DOHH2 (cell line): ENCODE results near the gene ADSL.
A peak's percentile ranks its signal among the peaks of the same experiment; 100 is the strongest.

Experiments used
- H3F3A ChIP-seq: fragments of 200-600 bp; sonication (generic), shearing (Covaris generic); 2 replicates; pipeline ENCODE4 v1.6.0; 2016; ENCODE audit warnings: antibody characterized with exemption, mild to moderate bottlenecking; ENCODE audit not compliant: control insufficient read depth, insufficient read depth
- H3K27ac ChIP-seq: fragments of 200-600 bp; sonication (generic); 2 replicates; pipeline ENCODE4 v1.5.1; 2014; ENCODE audit warnings: low read depth, mild to moderate bottlenecking, low read length, moderate library complexity
- H3K27me3 ChIP-seq: fragments of 200-600 bp; sonication (generic); 2 replicates; pipeline ENCODE4 v1.6.1; 2014; ENCODE audit warnings: mild to moderate bottlenecking, low read length, mixed read lengths; ENCODE audit not compliant: control insufficient read depth
- H3K36me3 ChIP-seq: fragments of 200-600 bp; sonication (generic); 2 replicates; pipeline ENCODE4 v1.6.1; 2014; ENCODE audit warnings: mild to moderate bottlenecking, low read length, moderate library complexity, mixed read lengths; ENCODE audit not compliant: control insufficient read depth
- H3K4me1 ChIP-seq: fragments of 200-600 bp; sonication (generic); 2 replicates; pipeline ENCODE4 v1.6.1; 2014; ENCODE audit warnings: mild to moderate bottlenecking, low read length, mixed read lengths; ENCODE audit not compliant: control insufficient read depth
- H3K4me2 ChIP-seq: fragments of 200-600 bp; sonication (generic); 2 replicates; pipeline ENCODE4 v1.6.0; 2014; ENCODE audit warnings: mild to moderate bottlenecking, low read length, moderate library complexity
- H3K4me3 ChIP-seq: fragments of 200-600 bp; sonication (generic); 2 replicates; pipeline ENCODE4 v1.5.1; 2014; ENCODE audit warnings: mild to moderate bottlenecking, low read length, mixed read lengths
- H3K79me2 ChIP-seq: fragments of 200-600 bp; sonication (generic); 2 replicates; pipeline ENCODE4 v1.6.1; 2014; ENCODE audit warnings: mild to moderate bottlenecking, low read length, mixed read lengths; ENCODE audit not compliant: control insufficient read depth
- H3K9me2 ChIP-seq: fragments of 200-600 bp; sonication (generic); replicated peaks from 2 replicates; pipeline ENCODE4 v1.6.1; 2014; ENCODE audit warnings: mild to moderate bottlenecking, low read length, mixed read lengths; ENCODE audit not compliant: control insufficient read depth
- H3K9me3 ChIP-seq: fragments of 200-600 bp; sonication (generic); 2 replicates; pipeline ENCODE4 v1.6.1; 2014; ENCODE audit warnings: antibody characterized with exemption, low read length, mixed read lengths; ENCODE audit not compliant: control insufficient read depth, insufficient read depth
- H4K20me1 ChIP-seq: fragments of 200-600 bp; sonication (generic); 2 replicates; pipeline ENCODE4 v1.6.0; 2014; ENCODE audit warnings: low read depth, mild to moderate bottlenecking, antibody characterized with exemption, low read length, moderate library complexity; ENCODE audit not compliant: control insufficient read depth, insufficient read depth
- EZH2phosphoT487 ChIP-seq: fragments of 200-600 bp; sonication (generic); IDR thresholded peaks from 2 replicates; pipeline ENCODE4 v1.6.1; 2017; ENCODE audit warnings: borderline replicate concordance, mild to moderate bottlenecking, antibody characterized with exemption, low read length, moderate library complexity, mixed read lengths
- TF ChIP-seq, protein P1 (sequence below): fragments of 200-600 bp; sonication (generic); IDR thresholded peaks from one replicate; pipeline ENCODE4 v1.5.1; 2014; ENCODE audit warnings: antibody characterized with exemption, mild to moderate bottlenecking, low read depth, low read length; ENCODE audit not compliant: poor library complexity, severe bottlenecking

ADSL gene

DNA sequence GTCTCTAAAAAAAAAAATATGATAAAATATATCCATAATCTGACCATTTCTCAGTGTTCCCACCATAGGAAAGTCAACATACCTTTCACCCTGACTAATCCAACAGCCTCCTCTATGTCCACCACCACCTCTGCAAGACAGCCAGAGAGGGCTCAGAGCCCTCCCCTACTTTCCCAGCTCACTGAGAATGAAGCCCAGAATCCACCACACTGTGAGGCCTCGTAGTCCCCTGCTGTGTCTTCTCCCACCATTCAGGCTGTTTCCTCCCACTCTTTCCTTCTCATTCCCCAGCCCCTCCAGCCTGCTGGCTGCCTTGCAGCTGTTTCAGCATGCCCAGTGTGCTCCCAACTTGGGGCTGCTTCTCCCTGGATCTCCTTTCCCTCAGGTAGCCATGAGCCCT is 51.1 kb downstream of the ADSL start:
- H3K36me3 ChIP-seq: peaks cover 32% of the 10 kb centered on the region
- H3K9me3 ChIP-seq: no peaks in the 10 kb centered on the region
- peak overlapping the region; percentile 21; the same call in 1 of the 2 replicates for H3K4me3 ChIP-seq
- peak overlapping the region; percentile 41 for H3K4me2 ChIP-seq
- H3K27ac ChIP-seq: peak overlapping the region; percentile 91
- no peaks in the 10 kb centered on the region for H3K9me2 ChIP-seq
- H3K4me1 ChIP-seq: peaks cover 91% of the 10 kb centered on the region
- peaks cover 41% of the 10 kb centered on the region for H3F3A ChIP-seq
- H4K20me1 ChIP-seq: no peaks in the 10 kb centered on the region
- H3K27me3 ChIP-seq: no peaks in the 10 kb centered on the region
- TF ChIP-seq, protein P1, sequence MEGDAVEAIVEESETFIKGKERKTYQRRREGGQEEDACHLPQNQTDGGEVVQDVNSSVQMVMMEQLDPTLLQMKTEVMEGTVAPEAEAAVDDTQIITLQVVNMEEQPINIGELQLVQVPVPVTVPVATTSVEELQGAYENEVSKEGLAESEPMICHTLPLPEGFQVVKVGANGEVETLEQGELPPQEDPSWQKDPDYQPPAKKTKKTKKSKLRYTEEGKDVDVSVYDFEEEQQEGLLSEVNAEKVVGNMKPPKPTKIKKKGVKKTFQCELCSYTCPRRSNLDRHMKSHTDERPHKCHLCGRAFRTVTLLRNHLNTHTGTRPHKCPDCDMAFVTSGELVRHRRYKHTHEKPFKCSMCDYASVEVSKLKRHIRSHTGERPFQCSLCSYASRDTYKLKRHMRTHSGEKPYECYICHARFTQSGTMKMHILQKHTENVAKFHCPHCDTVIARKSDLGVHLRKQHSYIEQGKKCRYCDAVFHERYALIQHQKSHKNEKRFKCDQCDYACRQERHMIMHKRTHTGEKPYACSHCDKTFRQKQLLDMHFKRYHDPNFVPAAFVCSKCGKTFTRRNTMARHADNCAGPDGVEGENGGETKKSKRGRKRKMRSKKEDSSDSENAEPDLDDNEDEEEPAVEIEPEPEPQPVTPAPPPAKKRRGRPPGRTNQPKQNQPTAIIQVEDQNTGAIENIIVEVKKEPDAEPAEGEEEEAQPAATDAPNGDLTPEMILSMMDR: no peak
- no peak for TF ChIP-seq EZH2phosphoT487
- peaks cover 44% of the 10 kb centered on the region for H3K79me2 ChIP-seq

DNA sequence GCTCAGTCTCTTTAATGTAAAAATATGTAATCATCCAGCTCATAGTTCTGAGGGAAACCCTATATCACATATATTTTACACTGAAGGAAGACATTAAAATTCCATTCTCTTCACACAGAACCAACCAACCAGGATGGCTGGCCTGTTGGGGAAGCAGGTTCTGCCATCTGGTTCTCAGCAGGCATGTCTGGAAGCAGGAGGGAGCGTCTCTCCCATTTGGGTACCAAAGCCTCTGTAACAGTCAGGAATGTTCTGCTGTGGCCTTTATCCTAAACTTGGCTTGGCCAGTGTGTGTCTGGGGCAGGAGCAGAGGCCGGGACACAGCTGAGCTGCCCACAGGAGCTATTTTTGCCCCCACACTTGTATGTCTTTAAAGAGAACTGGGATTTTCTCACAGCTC is 53.3 kb downstream of the ADSL start:
- Histone ChIP-seq H3K4me3 (peak overlapping the region; percentile 30), H3K4me2 (peak overlapping the region; percentile 64), H3K79me2 (peaks cover 25% of the 10 kb centered on the region), H3K4me1 (peaks cover 90% of the 10 kb centered on the region), H4K20me1 (no peaks in the 10 kb centered on the region), H3K9me3 (no peaks in the 10 kb centered on the region), H3K27ac (peak overlapping the region; percentile 91), H3F3A (peaks cover 50% of the 10 kb centered on the region), H3K36me3 (peaks cover 53% of the 10 kb centered on the region), H3K27me3 (no peaks in the 10 kb centered on the region), H3K9me2 (no peaks in the 10 kb centered on the region)
- no peak for TF ChIP-seq EZH2phosphoT487
- TF ChIP-seq, protein P1: no peak

DNA sequence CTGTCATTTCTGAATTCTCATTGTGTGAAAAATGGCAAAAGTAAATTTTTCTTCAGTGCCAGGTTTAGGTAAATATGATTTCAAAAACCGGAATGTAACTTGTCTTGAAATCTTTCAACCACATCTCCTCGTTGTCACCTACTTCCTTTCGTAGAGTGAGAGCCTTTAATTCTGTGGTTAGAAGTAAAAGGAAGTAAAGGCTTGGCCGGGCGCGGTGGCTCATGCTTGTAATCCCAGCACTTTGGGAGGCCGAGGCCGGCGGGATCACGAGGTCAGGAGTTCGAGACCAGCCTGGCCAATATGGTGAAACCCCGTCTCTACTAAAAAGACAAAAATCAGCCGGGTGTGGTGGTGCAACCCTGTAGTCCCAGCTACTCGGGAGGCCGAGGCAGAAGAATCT is 53.9 kb downstream of the ADSL start:
- TF ChIP-seq EZH2phosphoT487: no peak
- TF ChIP-seq, protein P1: no peak
- H3F3A ChIP-seq: peaks cover 45% of the 10 kb centered on the region
- H3K9me2 ChIP-seq: no peaks in the 10 kb centered on the region

GRCh38 chr22:40401532-40401931 is 55.2 kb downstream of the ADSL start:
- TF ChIP-seq, protein P1: no peak
- TF ChIP-seq EZH2phosphoT487: no peak
- peak overlapping the region; percentile 64 for H3K4me2 ChIP-seq
- peaks cover 71% of the 10 kb centered on the region for H3K4me1 ChIP-seq
- H3K9me2 ChIP-seq: no peaks in the 10 kb centered on the region
- peaks cover 15% of the 10 kb centered on the region for H3K79me2 ChIP-seq
- peak overlapping the region; percentile 91 for H3K27ac ChIP-seq
- H3K9me3 ChIP-seq: no peaks in the 10 kb centered on the region
- H3K36me3 ChIP-seq: peaks cover 62% of the 10 kb centered on the region
- no peaks in the 10 kb centered on the region for H4K20me1 ChIP-seq
- H3K27me3 ChIP-seq: no peaks in the 10 kb centered on the region
- H3F3A ChIP-seq: peaks cover 40% of the 10 kb centered on the region
- H3K4me3 ChIP-seq: peak overlapping the region; percentile 0; the same call in 1 of the 2 replicates

More for the DNA sequence above, 53.9 kb downstream of the ADSL start:
- H3K4me2 ChIP-seq: peak overlapping the region; percentile 64
- peaks cover 55% of the 10 kb centered on the region for H3K36me3 ChIP-seq
- H3K4me1 ChIP-seq: peaks cover 84% of the 10 kb centered on the region
- H4K20me1 ChIP-seq: no peaks in the 10 kb centered on the region
- H3K27me3 ChIP-seq: no peaks in the 10 kb centered on the region
- H3K9me3 ChIP-seq: no peaks in the 10 kb centered on the region
- peaks cover 20% of the 10 kb centered on the region for H3K79me2 ChIP-seq
- H3K27ac ChIP-seq: peak overlapping the region; percentile 91
- H3K4me3 ChIP-seq: peak overlapping the region; percentile 49
